Measurements from ENCODE around the gene ZBTB20. TPM values are rescaled to one million over a fixed set of nuclear protein-coding genes. Genes with fewer than 3 reads are reported as not detected.

The ZBTB20 gene
- total and polyA plus RNA-seq, 2 donors from 2014 or later = 0.99 to 142 TPM

DNA sequence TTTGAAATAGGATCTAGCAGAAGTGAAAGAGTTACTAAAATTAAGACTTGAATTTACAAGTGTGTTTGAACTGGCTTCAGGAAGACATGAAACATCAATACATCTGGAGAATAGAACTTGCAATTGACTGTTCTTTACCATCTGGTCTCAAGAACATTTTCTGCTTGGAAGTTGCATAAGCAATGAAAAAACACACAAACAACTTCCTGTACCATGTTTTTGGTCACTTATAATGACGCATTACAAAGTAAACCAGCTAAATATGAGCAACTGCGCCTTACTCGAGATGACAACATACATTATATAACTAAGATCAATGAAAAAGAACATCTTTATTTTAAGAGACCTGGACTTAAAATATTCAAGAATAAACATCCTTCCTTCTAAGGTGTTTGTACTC, 740.8 kb downstream of the ZBTB20 start:
- Histone ChIP-seq H3K36me3 (ENCODE audit: control insufficient read depth in 2 of 3, insufficient read depth in 3 of 3, low read length in 3 of 3) (no peaks in the 10 kb centered on the region), H3K27me3 (ENCODE audit: control insufficient read depth, insufficient read depth, low read length) (no peaks in the 10 kb centered on the region), H3K9me3 (ENCODE audit: control insufficient read depth in 2 of 3, insufficient read depth in 1 of 3, low read length in 3 of 3) (no peaks in the 10 kb centered on the region), H3K27ac (ENCODE audit: low read depth in 2 of 2, low read length in 2 of 2) (no peak overlapping the region), H3K4me1 (ENCODE audit: control insufficient read depth in 2 of 3, insufficient read depth in 2 of 3, low read depth in 1 of 3, low read length in 3 of 3) (peaks cover 6 to 9% (median 9%) of the 10 kb centered on the region in 3 donors), H3K4me3 (ENCODE audit: low read length in 3 of 3) (no peak overlapping the region), H3K9ac (ENCODE audit: low read length in 3 of 3) (no peak overlapping the region)
- intact Hi-C loops (cut with DNase I) = no loop called here
- TF ChIP-seq, protein P1, sequence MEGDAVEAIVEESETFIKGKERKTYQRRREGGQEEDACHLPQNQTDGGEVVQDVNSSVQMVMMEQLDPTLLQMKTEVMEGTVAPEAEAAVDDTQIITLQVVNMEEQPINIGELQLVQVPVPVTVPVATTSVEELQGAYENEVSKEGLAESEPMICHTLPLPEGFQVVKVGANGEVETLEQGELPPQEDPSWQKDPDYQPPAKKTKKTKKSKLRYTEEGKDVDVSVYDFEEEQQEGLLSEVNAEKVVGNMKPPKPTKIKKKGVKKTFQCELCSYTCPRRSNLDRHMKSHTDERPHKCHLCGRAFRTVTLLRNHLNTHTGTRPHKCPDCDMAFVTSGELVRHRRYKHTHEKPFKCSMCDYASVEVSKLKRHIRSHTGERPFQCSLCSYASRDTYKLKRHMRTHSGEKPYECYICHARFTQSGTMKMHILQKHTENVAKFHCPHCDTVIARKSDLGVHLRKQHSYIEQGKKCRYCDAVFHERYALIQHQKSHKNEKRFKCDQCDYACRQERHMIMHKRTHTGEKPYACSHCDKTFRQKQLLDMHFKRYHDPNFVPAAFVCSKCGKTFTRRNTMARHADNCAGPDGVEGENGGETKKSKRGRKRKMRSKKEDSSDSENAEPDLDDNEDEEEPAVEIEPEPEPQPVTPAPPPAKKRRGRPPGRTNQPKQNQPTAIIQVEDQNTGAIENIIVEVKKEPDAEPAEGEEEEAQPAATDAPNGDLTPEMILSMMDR (IDR thresholded peaks at IDR 0.05; ENCODE audit: borderline replicate concordance, extremely low read depth, insufficient read depth) = no peak
- FAIRE-seq (no peak), DNase-seq (no peak)

DNA sequence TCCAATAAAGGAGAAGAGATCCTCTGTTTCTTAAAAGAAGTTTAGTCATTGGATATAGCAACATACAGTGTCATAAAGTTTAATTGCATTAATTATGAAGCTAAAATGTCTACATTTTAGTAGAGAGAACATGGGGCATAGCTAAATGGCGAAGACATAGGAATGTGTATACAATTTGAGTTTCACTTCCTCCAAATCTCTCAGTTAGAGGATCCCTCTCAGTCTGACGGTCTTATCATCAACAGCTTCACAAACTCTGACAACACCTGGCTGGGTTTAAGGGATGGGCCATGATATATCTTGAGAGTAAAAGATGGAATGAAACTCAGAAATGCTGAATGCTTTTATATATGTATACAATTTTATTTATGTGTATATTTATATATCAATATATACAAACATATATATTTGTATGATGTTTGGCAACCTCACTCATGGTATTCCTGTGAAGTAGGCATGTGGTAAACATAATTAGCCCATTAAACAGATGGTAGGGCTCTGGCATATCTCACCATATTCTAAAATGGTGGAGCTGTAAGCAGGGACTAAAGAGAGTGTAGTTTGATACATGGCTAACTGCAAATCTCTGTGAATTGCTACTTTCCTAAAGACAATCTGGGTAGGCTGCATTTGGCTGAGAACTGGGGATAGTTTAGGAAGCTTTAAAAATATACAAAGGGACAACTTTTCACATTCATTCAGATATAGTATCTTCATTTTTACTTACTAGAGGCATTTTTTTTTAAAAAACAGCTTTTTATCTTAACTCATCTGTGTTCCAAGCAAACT, 741.7 kb downstream of the ZBTB20 start:
- Histone ChIP-seq H3K4me1 (ENCODE audit: control insufficient read depth in 2 of 3, insufficient read depth in 2 of 3, low read depth in 1 of 3, low read length in 3 of 3) (peaks cover 2 to 9% (median 4%) of the 10 kb centered on the region in 3 donors), H3K27me3 (ENCODE audit: control insufficient read depth, insufficient read depth, low read length) (no peaks in the 10 kb centered on the region), H3K9ac (ENCODE audit: low read length in 3 of 3) (no peak overlapping the region), H3K27ac (ENCODE audit: low read depth in 2 of 2, low read length in 2 of 2) (no peak overlapping the region), H3K4me3 (ENCODE audit: low read length in 3 of 3) (no peak overlapping the region), H3K36me3 (ENCODE audit: control insufficient read depth in 2 of 3, insufficient read depth in 3 of 3, low read length in 3 of 3) (no peaks in the 10 kb centered on the region), H3K9me3 (ENCODE audit: control insufficient read depth in 2 of 3, insufficient read depth in 1 of 3, low read length in 3 of 3) (no peaks in the 10 kb centered on the region)
- TF ChIP-seq, protein P1 (IDR thresholded peaks at IDR 0.05; ENCODE audit: borderline replicate concordance, extremely low read depth, insufficient read depth) = no peak
- DNase-seq = no peak
- FAIRE-seq = no peak
- intact Hi-C loops (cut with DNase I) = no loop called here

DNA sequence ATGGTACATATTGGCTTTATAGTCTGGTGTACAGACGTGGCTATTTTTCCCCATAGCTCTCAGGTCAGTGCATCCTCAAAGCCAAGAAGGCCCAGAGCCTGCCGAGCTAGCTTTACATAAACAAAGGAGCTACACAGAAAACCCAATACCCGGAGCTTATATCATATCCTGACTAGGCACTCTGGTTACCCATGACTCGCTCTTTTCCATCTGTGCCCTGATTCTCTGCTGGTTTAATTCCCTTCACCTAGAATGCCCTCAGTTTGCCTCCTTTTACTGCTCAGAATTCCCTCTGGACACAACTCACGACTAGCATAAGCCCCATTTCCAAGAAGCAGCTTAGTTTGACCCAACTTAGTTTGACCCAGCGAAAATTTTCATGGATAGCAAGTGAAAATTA, 742.5 kb downstream of the ZBTB20 start:
- Histone ChIP-seq H3K4me3 (ENCODE audit: low read length in 3 of 3) (no peak overlapping the region), H3K9ac (ENCODE audit: low read length in 3 of 3) (no peak overlapping the region), H3K27ac (ENCODE audit: low read depth in 2 of 2, low read length in 2 of 2) (no peak overlapping the region), H3K27me3 (ENCODE audit: control insufficient read depth, insufficient read depth, low read length) (no peaks in the 10 kb centered on the region), H3K9me3 (ENCODE audit: control insufficient read depth in 2 of 3, insufficient read depth in 1 of 3, low read length in 3 of 3) (no peaks in the 10 kb centered on the region), H3K4me1 (ENCODE audit: control insufficient read depth in 2 of 3, insufficient read depth in 2 of 3, low read depth in 1 of 3, low read length in 3 of 3) (peaks cover 2 to 8% (median 4%) of the 10 kb centered on the region in 3 donors), H3K36me3 (ENCODE audit: control insufficient read depth in 2 of 3, insufficient read depth in 3 of 3, low read length in 3 of 3) (no peaks in the 10 kb centered on the region)
- DNase-seq = no peak
- no peak for FAIRE-seq
- intact Hi-C loops (cut with DNase I) = no loop called here
- TF ChIP-seq, protein P1 (IDR thresholded peaks at IDR 0.05; ENCODE audit: borderline replicate concordance, extremely low read depth, insufficient read depth) = no peak

Measured in kidney (tissue), 14 donors.